NCI-H1694 (cell line): ENCODE data around the gene CCDC86.

ENCODE experiments used
- DNase-seq: peaks from one replicate; lab custom pipeline; 2025; lab: John Stamatoyannopoulos, UW

The CCDC86 gene

GRCh38 chr11:60852982-60853950 lies 11.4 kb downstream of the CCDC86 start:
- no peak for DNase-seq

DNA sequence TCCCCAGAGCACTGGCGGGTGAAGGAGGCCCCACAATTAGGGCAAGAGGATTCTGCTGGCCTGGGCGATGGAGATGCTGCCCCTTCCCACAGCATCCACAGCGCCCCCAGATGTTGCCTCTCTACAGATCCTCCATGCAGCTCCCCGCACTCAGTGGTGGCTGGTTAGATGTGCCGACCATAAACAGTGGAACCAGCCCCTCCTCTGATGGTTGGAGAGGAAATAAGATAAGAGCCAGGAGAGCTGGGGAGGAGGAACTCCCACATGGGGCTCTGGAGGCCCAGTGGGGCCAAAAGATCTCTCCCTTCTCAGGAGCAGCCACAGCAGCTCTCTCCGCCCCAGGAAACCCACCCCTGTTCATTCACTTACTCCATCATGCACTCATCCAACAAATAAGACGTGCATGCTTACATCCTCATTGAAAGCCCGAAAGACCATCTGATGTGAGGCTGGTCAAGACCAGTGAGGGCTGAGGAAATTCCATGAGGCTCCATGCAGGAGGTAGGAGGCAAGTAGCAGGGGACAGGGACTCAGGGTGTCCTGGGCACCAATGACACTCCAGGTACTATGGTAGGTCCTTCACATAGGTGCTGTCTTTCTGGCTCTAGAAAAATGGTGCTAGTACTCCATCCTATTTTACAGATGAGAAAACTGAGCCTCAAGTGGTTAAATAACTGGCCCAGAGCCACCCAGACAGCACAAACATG lies 12.4 kb downstream of the CCDC86 start:
- no peak for DNase-seq

- DNase-seq: no peak
Measured at GRCh38 chr11:60854847-60855725, 13.2 kb downstream of the CCDC86 start.

- DNase-seq: no peak
Measured at GRCh38 chr11:60855726-60856633, 14.1 kb downstream of the CCDC86 start, which contains the start of gene PTGDR2. Gene PTGDR2 (minus strand): TSS chr11:60855950. CDS start chr11:60853722, 2,228 bp downstream.

DNA sequence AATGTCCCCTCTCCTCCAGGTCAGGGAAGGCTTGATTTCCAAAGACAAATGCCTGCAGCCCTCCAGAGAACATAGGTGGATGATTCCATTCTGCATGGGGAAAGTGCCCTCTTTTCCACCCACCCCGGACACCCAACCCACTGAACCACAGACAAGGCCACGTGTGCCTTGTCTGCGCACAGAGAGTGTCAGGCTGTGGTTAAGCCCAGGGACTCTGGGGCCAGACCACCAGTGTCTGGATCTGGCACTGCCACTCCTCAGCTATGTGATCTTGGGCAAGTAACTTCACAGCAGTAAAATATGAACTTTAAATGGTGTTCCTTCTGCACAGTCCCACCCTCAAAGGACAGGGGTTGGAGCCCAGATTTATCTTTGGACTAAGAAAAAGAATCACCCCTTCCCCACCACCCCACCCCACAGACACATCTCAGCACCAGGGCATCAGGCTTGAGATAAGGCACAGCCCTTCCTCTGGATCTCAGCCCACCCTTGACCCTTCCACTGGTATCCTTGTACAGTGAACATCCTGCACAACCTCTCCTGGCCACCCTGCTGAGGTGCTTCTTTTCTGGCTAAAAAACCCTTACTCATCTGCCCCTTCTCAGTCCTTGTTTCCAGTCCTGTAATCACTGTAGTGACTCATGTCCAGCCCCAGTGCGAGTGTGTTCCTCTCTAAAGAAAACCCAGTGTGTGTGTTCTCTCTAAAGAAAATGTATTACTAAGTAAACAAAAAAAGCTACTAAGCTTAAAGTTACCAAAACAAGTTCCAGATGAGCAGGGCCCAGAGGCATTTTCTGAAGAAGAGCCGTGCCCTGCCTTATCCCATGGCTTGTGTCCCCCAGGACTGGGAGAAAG lies 15.7 kb downstream of the CCDC86 start:
- no peak for DNase-seq

DNA sequence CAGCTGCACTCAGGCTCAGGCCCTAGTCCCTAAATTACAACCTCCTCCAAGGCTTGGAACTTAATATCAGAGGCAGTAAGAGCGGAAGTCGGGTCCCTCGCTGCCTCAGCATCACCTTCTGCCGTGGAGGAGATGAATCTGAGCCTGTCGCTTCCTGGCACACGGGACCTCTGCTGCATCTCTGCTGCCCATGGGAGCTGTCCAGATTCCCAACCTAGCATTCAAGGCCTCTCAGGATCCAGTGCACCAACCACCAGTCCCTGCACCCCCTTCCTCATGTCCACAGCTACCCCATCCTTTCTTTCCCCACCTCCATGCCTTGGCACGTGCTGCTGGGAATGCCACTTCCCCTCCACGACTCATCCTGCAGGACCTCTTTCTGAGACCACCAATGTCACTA lies 16.3 kb downstream of the CCDC86 start:
- no peak for DNase-seq

DNA sequence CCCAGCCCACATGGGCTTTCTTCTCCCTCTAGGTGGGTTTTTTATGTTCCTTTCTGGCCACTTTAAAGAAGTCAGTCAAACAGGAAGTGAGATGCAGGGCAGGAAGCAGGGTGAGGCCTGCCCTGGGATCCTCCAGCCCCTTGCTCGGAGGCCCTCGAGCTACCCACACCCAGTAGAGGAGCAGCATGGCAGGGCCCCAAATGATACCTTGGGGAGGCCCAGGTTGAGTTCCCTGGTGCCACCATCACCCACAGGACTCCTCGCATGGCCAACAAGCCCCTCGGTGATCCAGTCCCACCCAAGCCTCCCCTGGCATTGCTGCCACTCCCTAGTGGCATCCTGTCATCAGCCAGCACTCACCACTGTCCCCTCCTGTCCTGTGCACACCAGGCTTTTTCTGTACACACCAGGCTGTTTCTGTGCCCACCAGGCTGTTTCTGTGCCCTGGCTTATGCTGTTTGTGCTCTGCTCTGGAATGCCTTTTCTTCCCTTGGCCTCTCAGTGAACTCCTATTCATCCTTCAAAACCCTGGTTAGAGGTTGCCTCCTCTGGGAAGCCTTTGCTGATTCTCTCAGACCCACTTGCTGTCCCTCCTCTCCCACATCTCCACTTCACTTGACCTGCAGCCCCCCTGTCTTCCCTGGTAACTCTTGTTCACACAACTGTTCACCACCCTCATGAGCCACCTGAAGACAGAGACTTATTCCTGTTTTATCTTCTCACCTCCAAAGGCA lies 17.0 kb downstream of the CCDC86 start:
- no peak for DNase-seq

- DNase-seq: no peak
Measured at GRCh38 chr11:60859616-60860250, 17.8 kb downstream of the CCDC86 start.

DNA sequence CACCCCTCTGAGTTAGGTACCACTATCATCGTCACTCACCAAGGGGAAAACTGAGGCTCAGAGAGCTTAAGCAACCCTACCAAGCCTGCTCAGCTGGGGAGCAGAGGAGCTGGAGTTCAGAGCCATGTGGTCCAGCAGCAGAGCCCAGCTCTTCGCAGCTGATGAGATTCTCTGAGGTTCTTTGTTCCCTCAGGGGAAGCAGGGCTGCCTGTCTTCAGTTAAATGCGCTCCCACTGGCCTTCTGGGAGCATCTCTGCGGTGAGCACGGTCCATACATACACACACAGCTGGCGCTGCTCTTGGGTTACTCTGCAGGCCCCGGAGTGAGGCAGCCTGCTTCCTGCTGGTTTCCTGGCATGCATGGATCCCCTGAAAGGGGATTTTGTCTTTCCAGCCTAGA lies 19.0 kb downstream of the CCDC86 start:
- no peak for DNase-seq

GRCh38 chr11:60862171-60862570 lies 20.3 kb downstream of the CCDC86 start:
- DNase-seq: no peak

- DNase-seq: no peak
Measured at GRCh38 chr11:60863550-60864521, 21.9 kb downstream of the CCDC86 start.

GRCh38 chr11:60864856-60865513 lies 23.1 kb downstream of the CCDC86 start:
- DNase-seq: no peak

- no peak for DNase-seq
Measured at GRCh38 chr11:60866911-60867870, 25.3 kb downstream of the CCDC86 start, which contains the start of gene ZP1. Gene ZP1 (plus strand): TSS chr11:60867542. CDS start chr11:60867562, 20 bp downstream.

- DNase-seq: no peak
Measured at GRCh38 chr11:60867871-60868681, 26.2 kb downstream of the CCDC86 start.
